ENCODE measurements around the gene C1QTNF5.
A peak's percentile ranks its signal among the peaks of the same experiment; 100 is the strongest.

The C1QTNF5 gene

GRCh38 chr11:119356349-119357031, 15.8 kb upstream of the C1QTNF5 start:
- peak; percentile 87 for DNase-seq

GRCh38 chr11:119355091-119355843, 14.6 kb upstream of the C1QTNF5 start:
- no peak for DNase-seq

GRCh38 chr11:119352857-119353260, 12.2 kb upstream of the C1QTNF5 start:
- DNase-seq = no peak

- DNase-seq = no peak
Observed at GRCh38 chr11:119351232-119351631, 10.5 kb upstream of the C1QTNF5 start.

- DNase-seq = no peak
Observed at GRCh38 chr11:119350302-119350701, 9.6 kb upstream of the C1QTNF5 start.

- DNase-seq = no peak
Observed at GRCh38 chr11:119347940-119348605, 7.4 kb upstream of the C1QTNF5 start.

GRCh38 chr11:119347242-119347641, 6.6 kb upstream of the C1QTNF5 start:
- no peak for DNase-seq

- DNase-seq = no peak
Observed at GRCh38 chr11:119346605-119347004, 5.9 kb upstream of the C1QTNF5 start, which contains the start of gene MFRP. TSS of gene MFRP (minus strand) at chr11:119346705. CDS start at chr11:119346513, 192 bp downstream.

GRCh38 chr11:119345685-119346084, 5.0 kb upstream of the C1QTNF5 start:
- DNase-seq = no peak

- no peak for DNase-seq
Observed at GRCh38 chr11:119344291-119345010, 3.8 kb upstream of the C1QTNF5 start.

GRCh38 chr11:119343726-119344125, 3.0 kb upstream of the C1QTNF5 start:
- DNase-seq = no peak

- DNase-seq = no peak
Observed at GRCh38 chr11:119342362-119343130, 1.9 kb upstream of the C1QTNF5 start.

GRCh38 chr11:119342023-119342300, 1.3 kb upstream of the C1QTNF5 start:
- DNase-seq = no peak

GRCh38 chr11:119341222-119342022, 739 bp upstream of the C1QTNF5 start:
- no peak for DNase-seq

GRCh38 chr11:119339589-119340334, 921 bp downstream of the C1QTNF5 start:
- DNase-seq = peak; percentile 53

GRCh38 chr11:119338965-119339588, 1.6 kb downstream of the C1QTNF5 start:
- DNase-seq = no peak

GRCh38 chr11:119338318-119338890, 2.3 kb downstream of the C1QTNF5 start:
- peak; percentile 87 for DNase-seq

- DNase-seq = no peak
Observed at GRCh38 chr11:119337581-119338317, 2.9 kb downstream of the C1QTNF5 start.

GRCh38 chr11:119336744-119337469, 3.8 kb downstream of the C1QTNF5 start:
- DNase-seq = no peak
